Anterior cingulate cortex (tissue), 58 donors: ENCODE measurements around the gene MYCBP2.

Experiments used
- DNase-seq, 58 donors: peaks; one replicate each; lab custom pipeline; 2025; lab: John Stamatoyannopoulos, UW

MYCBP2 gene

DNA sequence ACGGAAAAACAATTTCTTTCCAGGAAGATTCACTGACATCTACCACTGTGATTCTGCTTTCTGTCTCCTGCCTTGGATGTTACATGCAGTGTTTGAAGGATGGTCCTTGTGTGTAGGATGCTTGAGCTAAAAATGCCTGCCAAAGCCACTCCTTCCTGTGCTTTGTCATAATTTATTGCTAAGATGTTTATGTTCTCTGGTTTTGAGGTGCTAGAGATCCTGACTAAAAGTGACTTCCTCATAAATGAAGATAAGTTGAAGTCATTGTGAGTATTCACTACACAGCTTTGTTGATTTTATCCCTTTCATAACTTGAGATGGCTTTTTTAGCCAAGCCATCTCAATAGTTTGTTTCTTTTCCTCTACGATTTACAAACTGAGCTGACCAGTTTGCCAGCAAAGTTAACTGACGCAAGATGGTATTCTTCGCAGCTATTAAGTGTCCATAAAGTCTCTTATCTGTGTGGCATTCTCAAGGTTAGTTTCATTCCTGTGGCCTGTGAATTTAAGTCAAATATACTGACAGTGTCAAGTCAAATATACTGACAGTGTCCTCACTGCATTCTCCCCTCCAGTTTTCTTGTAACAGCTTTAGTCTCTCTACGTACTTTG is 284.2 kb downstream of the MYCBP2 start:
- DNase-seq = peak in 1 of 58 donors; percentile 20

DNA sequence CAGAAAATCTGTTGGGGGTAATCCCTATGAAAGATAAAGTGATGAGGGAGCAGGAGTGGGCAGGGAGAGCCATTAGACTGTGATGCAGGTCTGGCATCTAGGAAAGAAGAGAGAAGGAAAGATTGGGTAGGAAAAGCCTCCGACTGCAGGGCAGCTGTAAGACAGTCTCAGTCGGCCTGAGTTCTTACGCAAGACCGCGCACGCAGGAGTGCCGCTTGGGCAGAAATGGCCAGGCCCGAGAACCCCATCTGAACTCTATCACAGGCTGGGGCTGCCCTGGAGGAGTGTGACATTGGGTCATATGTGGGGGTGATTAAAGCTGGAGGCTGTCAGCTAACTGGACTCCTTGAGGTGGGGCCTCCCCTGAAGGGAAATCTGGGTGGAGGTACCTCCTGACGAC is 286.1 kb downstream of the MYCBP2 start:
- DNase-seq = no peak

DNA sequence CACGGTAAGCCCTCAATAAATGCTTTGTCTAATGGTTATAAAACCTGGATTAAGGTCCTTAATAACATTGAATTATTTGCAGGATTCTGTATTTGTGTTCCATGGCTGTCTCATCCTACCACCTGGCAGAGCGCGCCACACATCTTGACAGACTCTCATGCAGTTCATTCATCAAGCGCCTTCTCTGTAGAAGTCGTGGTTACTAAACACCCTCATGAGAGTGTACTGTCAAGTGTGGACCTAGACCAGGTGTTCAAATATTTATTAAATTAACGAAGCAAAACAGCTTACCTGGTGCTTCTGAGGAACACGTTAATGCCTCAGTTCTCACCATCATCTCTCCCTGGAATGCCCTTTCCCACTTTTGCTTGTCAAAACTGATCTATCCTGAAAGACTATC is 286.8 kb downstream of the MYCBP2 start:
- no peak for DNase-seq

DNA sequence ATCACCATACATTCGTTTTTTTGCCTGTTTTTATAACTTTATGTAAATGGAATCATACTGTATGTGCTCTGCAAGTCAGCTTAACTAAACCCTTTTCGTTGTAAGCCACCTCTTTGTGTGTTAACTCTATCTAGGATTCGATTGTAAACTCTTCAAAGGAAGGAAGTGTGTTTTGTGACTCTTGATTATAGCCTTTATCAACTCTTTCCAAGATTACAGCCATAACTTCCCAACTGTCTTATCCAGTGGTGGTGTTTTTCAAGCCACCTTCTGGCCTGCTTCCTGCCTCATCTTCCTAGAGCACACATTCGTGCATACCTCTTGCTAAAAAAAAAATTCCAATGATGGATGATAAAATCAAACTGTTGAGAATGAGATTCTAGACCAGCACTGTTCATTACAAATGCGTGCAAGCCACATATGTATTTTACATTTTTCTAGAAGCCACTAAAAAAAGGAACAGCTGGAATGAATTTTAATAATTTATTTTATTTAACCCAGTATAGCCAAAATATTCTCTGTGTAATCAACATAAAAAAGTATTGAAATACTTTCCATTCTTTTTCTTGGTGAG is 287.9 kb downstream of the MYCBP2 start:
- no peak for DNase-seq

DNA sequence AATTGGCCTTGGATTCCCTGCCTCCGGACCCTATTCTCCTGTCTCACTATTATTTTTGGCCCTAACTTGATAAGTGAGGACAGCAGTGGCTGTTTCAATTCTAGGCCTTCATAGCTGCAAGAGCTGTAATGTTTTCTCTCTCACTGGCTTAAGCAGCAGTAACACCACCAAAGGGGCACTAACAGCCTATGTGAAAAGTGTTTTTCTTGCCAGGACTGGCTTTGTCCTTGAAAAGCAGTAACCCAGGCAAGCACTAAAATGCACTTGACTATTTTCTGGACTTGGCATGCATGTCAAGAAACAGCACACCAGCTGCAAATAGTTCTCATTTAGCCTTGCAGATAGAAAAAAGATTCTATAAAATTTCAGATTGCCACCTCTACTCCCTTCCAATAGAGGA is 290.6 kb downstream of the MYCBP2 start:
- peak in 11 of 58 donors; percentile 11 to 70 (median 23) for DNase-seq

DNA sequence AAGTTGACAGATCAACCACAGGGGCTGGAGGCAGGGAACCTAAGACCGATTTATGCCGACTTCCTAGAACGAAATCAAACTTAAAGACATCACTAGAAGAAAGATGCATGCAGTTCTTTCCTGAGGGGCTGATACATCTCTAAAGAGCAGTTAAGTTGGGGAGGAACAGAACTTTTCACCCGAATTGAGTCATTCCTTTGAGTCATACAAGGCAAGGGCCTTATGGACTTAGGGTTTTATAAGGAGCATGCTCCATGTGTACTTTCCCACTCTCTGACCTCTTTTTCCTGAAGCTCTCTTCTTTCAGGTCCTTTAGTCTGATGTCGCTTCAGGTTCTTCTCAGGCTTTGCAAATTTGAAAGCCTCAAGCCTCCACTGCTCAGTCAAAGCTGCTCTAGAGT is 292.0 kb downstream of the MYCBP2 start:
- no peak for DNase-seq

DNA sequence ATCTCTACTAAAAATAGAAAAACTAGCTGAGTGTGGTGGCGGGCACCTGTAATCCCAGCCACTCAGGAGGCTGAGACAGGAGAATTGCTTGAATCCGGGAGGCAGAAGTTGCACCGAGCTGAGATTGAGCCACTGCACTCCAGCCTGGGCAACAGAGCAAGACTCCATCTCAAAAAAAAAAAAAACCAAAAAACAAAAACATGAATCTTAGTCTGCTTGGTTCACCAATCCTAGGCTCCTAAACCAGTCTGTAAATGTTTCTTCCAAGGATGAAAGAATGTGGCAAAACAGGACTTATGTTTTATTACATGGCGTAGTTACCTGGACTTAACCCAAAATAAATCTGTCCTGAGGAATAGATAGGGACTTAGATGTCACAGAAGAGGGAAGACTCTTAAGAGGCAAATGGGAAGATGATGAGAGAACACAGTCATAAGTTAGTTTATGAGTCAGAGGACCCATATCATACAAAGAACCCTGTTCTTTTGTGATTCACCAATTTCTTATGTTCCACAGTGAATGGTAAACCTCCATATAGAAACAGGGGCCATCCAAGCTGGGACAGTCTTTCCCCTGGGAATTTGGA is 293.1 kb downstream of the MYCBP2 start:
- DNase-seq = no peak

DNA sequence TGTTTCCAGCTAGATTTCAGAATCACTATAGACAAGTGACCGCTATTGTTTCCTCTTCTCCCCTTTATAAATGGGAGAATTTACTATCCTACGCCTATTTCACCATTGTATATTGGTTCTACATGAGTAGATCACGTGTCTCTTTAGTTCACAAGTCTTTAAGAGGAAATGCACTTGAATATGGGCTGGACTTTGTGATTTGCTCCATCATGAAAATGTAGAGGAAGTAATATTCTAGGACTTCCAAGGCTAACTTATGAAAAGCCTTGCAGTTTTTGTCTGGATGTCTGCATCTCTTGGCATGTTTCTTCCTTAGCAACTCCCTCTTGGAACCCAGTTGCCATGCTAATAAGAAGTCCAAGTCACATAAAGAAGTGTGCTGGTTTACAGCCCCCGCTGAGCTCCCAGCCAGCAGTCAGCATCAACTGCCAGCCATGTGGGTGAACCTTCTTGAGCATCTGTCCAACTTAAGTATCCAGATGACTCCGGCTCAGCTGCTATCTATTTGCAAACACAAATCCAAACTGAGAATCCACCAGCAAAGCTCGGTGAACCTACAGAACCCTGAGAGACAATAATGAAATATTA is 295.1 kb downstream of the MYCBP2 start:
- DNase-seq = peak in 20 of 58 donors; percentile 5 to 75 (median 32)

DNA sequence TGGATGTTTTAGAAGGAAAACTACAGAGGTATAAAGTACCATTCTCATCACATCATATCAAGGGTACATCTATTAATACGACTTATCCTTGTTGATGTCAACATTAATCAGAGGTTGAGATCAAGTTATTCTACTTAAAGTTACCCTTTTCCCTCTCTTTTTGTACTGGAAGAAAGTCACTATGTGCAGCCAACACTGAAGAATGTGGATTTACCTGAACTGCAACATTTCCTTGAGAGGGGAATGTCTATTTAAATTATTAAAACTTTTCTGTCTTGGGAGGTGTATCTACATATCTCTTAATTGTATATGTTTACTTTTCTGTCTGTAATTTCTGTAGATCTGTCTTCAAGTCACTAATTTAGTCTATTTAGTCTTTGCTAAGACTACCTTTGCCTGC is 297.5 kb downstream of the MYCBP2 start:
- DNase-seq = no peak

DNA sequence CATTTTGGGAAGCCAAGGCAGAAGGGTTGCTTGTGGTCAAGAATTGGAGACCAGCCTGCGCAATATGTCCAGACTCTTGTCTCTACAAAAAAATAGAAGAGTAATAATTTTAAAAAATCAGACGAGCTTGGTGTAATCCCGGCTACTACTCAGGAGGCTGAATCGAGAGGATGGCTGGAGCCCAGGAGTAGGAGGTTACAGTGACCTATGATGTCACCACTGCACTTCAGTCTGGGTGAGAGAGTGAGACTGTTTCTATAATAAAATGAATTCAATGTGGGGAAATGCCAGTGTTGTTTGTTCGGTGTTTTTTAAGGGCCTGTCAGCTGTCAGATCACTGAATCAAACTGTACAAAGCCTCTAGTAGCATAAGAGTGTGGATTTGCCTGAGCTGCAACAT is 298.7 kb downstream of the MYCBP2 start:
- peak in 3 of 58 donors; percentile 5 to 17 (median 7) for DNase-seq

DNA sequence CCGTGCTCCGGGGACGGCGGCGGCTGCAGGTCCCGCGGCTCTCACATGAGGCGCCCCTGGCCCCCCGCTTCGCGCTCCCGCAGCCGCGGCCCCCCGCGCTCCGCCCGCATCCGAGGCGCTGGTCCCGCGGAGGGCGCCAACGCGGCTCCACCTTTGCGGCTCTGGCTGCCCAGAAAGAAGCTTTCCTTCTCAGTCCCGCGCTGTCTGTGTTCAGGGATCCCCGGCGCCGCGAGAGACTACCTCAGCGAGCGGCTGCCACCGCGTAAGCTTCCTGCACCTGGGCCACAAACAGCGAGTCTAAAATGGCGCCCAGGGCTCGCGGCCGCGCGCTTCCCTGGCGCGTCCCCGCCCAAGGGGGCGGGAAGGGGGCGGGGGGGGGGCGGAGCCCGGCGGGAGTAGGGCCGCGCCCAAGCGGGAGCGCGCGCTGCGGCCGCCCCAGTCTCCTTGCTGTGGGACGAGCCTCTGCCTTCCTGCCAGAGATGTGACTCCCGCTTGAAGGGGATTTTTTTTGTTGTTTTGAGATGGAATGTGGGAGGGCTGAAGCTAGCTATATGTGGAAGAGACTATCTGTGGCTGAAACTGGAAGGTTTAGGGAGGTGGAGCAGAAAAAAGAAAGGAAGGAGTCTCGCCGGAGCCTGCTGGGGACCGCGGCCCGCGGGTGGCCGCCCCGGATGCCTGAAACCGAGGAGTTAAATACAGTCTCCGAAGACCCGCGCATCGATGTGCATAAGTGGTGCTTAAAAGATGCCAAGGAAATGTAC is 299.9 kb downstream of the MYCBP2 start, which contains the start of gene FBXL3:
TSS of gene FBXL3 (minus strand) at position 299 of the 761 bp plus-strand sequence. CDS start 5,299 bp downstream, outside the sequence.
- peak; percentile 34 to 88 (median 80) for DNase-seq

DNA sequence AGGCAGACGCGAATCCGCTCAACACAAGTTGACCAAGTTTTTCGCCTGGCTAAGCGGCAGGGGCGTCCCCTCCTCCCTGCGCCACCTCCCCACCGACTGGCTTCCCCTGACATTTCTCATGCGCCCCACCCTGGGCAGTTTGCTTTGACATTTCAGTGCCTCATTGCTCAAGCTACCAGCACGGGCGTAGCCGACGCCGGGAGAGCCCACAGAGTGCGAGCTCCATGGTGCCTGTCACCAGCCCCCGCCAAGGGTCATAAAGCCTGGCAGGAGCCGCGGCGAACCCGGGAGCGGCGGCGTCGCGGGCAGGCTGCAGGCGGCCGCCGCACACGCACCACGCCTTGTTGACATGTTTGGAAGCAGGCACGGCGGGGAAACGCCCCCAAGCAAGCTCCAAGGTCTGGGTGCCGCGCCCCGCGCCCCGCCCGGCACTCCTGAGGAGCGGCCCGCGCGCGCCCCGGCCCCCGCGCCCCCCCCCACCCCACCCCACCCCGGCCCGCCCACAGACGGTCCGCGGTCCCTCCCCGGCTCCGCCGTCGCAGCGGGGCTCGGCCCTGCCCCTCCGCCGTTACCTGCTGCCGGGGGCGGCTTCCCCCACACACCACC is 300.5 kb downstream of the MYCBP2 start:
- peak in 52 of 58 donors; percentile 14 to 85 (median 63) for DNase-seq

DNA sequence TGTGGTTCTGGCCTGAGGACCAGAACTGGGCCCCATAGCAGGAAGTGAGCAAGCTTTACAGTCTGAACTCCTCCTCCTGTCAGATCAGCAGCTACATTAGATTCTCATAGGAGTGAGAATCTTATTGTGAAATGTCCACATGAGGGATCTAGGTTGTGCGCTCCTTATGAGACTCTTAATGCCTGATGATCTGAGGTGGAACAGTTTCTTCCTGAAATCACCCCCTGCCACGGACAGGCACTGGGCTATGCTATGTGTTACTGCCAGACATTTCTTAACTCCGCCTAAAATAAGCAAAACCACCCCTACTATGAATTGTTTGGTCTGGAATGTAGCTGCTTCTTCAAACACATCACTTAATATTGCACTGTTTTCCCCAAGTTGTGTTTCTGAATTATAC is 304.6 kb downstream of the MYCBP2 start:
- no peak for DNase-seq

DNA sequence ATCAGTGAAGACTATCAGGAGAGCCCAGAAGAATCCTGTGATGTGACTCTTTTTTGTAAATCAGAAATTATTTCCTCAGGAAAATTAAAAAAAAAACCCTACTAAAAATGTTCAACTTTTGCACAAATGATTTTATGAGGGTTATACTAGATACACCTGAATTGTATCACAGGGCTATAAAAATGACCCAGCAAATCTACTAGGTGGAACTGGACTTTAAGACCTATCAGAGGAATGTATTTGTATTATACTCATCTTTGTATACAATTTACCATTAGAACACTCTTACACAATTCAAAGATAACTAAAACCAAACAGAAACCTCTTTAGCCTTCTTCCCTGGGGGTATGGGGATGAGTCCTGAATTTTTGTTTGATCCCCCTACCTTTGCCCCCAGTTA is 307.1 kb downstream of the MYCBP2 start:
- no peak for DNase-seq

DNA sequence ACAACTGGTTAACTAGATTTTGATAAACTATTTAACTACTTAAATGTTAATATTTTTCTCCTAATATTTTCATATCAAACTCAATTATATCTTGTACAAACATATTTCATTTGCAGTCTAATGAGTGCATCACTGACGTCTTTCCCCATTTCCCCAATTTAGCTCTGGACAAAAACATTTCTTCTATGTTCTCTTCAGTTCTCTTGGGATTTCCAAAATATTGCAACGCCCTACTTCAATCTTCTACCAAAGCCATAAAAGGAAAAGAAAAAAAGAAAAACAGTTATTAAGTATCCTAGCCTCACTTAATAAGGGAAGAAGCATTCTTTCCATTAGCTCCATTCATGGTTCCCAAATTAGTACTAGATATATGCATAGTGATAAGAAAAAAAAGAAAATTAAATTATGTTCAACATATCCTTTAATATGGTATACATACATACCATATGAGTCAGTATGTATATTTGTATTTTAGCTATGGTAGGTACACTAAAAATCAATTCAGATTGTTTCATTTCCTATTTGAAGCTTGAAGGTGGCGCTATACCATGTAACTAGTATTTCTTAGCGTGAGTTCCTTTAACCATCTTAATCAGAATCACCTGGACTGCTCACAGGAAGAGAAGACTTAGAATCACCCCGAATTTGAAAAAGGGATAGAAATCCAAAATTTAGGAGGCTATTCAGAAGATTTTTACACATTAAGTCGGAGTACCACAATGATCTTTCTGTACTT is 309.8 kb downstream of the MYCBP2 start:
- DNase-seq = no peak

DNA sequence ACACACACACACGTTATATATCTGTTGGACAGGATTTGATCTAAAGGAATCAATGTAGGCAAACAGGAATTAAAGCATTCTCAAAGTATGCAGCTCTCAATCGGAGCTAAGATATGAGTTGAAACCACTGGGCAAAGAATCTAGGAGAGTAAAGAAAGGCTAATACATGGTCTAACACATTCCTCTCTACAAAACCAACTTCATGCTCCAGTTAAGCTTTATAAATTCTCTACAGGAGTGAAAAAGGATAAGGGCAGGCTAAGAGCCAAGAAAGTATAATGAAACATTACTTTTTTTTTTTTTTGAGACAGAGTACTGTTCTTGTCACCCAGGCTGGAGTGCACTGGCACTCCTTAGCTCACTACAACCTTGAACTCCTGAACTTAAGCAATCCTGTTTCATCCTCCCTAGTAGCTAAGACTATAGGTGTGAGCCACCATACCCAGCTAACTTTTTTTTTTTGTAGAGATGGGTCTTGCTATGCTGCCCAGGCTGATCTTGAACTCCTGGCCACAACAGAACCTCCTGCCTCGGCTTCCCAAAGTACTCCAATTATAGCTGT is 310.6 kb downstream of the MYCBP2 start:
- no peak for DNase-seq

DNA sequence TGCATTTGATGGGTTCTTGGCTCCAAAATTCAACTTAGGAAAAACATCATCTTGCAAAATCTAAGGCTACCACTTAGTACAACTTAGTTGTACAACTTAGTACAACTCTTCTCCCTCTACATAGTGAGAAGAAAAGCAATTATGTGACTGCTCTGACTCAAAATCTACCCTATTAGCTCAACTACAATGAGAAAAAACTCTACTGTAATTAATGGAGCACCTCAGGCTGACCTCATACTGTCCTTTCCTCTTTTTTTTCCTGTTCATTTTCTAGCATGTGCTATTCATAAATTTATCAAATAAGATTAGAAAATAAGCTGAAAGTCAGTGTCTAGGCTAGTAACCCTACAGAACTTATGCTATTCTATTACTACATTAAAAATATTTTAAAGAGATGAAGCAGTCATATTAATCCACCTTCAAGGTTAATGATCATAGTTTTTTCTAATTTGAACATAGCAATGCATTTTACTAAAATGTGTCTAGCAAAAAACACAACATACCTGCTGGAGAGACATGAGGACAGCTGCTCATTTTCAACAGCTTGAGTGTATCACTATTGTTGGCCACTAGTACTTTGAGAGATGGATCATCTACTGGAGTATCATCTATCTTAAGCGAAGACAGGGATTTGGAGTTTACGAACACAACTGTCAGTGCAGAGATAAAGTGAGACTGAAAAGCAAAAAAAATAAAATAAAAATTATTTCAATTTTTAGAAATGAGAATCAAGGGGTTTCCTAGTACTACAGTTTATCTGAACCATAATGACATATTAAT is 311.8 kb downstream of the MYCBP2 start:
- no peak for DNase-seq

DNA sequence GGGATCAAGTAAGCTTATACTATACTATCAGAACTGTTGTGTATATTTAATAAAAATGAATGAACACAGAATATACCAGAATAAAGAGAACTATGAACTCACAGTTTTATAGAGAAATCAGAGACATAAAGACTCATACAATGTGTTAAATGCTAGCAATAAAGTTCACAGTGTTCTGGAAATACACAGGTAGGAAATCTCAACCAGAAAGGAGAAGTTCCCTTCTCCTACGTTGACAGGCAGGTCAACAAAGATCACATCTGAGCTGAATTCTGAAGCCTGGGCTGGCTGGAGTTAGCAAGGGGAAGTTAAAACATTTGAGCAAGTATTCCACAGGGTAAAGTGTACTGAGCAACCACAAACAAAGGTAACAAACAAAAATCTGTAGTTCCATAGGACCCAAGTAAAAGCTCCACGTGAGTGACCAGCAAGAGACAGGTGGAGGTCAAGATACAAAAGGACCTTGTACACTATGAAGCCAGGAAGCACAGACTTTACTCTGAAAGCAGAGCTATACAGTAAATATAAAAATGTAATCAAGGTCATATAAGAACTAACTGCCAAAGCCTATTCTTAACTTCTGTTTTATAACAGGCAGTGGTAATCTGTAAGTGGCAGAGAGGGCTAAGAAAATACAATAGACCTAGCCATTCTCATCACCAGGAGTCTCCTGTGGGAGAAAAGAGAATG is 312.9 kb downstream of the MYCBP2 start:
- DNase-seq = no peak
